HG02870 (cell line): ENCODE results near the gene TGM2.

Experiments
- ATAC-seq: cut with Tn5 transposase; IDR thresholded peaks from one replicate; pipeline ENCODE4 v1.9.1; 2021; ENCODE audit warnings: mild to moderate bottlenecking, moderate library complexity; ENCODE audit not compliant: unreplicated experiment

The TGM2 gene

DNA sequence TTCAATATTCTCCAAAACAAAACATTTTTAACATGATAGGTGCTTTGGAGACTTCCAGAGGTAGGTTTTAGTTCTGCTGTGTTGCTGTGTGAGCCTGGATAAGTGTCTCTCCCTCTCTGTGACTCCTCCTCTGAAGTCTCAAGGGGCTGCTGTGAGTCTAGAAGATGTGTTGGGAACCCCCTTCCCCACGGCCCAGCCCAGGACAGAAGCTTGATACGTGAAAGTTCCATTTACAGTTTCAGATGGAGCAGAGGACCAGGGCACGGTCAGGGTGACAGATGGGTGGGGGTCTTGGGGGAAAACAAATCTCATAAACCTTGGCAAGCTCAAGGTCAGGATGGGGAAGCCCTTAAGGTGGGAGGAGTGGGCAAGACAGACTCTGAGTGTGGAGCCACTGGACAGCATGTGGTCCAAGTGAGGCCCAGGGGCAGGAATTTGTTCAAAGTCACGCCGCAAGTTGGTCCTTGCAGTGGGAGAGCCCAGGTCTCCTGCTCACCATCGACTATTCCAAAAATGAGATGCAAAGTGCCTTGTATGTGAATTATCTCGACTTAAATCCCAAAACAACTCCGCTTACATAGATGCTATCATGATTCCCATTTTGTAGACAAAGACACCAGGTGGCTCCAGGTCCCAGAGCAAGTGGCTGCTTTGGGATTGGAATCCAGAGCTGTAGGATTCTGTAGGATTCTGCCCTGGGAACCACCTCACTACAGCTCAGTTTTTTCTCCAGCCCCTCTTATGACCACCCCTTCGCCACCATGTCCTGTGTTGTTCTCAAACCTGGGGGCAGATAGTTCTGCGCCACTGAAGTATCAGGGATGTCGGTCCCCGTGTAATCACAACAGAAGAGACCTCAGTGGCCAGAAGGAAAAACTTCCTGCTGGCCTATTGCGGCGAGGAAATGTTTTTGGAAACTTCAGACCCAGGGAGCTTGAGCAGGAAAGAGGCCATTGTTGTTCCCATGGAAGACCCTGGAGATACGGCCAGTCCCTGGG, 1.9 kb downstream of the TGM2 start:
- no peak for ATAC-seq

DNA sequence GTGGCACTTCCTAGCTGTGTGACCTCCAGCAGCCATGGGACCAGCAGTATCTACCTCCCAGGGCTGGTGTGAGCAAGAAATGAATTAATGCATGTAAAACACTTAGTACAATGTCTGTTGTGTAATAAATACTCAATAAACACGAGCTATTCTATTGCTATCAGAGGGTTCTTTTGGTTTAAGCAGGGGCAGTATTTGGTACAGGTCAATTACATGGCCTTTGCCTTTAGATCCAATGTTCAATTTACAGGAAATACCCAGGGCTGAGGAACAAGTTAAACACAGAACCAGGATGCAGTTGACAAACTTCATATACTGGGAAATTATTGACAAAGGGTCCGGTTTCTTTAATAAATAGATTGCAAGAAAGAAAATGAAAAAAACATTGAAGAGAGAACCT, 2.9 kb downstream of the TGM2 start:
- no peak for ATAC-seq

DNA sequence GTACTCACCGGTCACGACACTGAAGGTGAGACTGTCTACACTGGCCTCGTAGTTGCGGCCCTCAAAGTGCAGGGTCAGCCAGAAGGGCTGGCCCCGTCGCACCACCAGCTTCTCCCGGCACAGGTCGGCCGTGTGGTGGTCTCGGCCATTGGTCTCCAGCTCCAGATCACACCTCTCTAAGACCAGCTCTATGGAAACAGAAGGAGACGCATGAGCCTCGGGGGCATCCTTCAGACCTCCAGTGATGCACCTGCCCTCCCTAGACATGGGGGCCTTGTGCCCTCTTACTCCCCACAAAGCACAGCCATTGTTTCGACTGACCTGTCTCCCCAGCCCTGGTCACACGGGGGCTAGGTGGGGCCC, 3.7 kb downstream of the TGM2 start:
- ATAC-seq = no peak

DNA sequence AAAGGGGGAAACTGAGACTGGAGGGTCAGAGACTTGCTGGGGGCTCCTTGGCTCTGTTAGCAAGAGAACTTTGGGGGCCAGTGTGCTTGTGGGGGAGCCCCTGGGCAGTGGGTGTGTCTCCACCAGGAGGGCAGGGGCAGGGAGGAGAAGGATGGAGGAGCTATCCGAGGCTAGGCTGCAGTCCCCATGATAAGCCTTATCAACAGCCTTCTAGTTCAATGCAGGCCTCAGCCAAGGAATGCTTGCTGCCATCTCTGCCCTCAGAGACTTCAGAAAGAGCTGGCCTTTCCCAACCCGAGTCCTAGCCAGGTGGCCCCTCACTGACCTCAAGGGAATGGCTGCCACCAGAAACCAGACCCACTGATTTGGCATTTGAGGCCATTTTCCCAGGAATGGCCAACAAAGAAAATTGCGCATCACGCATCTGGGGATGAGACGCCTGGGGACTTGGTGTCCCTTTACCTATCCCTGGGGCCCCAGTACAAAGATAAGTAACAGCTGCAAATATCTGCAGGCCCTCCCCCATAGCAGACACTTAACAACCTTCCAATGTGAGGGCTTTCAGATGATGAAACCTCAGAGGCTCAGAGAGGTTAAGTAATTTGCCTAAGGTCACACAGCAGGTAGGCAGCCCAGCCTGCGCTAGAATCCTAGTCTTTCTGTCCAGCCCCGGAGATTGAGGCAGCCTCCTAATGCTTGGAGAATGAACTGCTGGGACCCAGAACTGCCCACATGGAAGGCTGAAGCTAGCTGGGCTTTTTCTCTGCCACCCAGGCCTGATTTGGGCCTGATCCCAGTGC, 4.9 kb downstream of the TGM2 start:
- ATAC-seq = no peak

DNA sequence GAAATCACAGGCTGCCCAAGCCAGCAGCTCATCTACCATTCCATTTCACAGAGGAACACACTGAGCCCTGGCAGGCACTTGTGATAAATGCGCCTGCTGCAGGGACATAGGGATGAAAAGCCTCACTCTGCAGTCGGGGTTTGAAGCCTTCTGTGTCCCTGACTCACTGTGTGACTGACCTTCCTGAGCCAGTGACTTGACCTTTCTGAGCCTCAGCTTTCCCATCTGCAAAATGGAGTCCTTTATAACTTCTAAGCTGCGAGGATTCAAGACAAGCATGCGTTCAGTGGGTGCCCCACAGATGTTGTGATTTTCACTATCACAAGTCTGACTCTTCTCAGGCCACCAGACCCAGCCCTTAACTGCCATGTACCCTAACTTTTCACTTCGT, 5.5 kb downstream of the TGM2 start:
- ATAC-seq = no peak

DNA sequence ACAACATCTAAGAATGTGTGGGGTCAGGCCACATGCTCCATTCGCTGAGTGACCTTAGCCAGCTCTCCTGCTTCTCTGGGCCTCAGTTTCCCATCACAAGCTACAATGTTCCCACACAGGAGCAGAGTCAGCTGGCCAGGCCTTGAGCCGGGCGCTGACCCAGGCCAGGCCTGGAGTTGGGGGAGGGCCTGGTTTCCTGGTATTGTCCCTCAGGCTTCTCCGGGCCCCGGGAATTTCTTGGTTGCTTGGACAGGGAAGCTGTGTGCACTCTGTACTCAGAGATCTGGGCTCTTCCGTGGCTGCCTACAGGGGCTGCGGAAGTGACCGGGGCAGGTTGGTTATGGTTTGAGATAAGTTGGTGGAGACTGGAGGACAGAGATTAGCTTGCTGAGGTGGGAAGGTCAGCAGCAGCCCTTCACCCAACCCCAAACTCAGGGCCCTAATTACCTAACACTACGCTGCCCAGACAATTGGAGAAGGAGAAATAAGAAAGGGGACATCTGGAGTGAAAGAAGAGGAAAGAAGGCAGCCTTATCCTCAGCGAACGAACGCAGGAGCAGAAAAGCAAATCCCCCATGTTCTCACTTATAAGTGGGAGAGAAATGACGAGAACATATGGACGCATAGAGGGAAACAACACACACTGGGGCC, 6.2 kb downstream of the TGM2 start:
- ATAC-seq = no peak

DNA sequence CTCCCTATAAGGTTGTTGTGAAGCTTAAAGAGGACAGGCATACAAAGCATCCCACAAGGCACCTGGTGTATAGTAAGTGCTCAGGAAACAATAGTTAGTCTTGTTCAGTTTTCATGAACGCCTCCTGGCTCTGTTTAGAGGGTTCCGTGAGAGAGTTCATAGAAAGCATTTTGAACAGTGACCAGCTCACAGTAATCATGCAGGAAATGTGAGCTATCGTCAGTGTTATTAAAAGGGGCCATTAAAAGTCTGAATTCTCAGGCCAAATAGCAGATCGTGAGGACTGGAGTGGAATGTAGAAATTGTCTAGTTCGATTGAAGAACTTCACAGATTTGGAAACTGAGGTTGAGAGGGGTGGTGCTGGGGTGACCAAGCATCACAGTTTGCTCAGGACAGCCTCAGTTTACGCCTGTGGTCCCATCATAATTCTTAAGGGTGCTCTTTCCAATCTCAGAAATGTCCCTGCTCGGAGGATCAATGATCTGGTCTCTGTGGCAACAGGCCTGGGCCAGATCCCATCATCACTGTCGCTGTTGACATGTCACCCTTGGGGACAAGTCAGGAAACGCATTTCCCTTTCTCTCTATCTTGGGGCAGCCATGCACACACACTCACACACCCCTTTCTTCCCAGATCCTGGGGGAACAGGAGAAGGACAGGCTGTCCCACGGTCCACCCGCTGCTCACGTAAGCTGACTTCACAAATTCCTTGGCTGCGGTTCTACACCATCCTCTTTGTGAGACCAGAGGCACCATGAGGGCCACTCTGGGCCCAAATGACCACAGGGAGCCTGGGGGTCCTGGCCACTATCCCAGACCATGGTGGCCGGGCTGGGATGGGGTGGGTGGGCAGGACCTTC, 7.2 kb downstream of the TGM2 start:
- no peak for ATAC-seq

DNA sequence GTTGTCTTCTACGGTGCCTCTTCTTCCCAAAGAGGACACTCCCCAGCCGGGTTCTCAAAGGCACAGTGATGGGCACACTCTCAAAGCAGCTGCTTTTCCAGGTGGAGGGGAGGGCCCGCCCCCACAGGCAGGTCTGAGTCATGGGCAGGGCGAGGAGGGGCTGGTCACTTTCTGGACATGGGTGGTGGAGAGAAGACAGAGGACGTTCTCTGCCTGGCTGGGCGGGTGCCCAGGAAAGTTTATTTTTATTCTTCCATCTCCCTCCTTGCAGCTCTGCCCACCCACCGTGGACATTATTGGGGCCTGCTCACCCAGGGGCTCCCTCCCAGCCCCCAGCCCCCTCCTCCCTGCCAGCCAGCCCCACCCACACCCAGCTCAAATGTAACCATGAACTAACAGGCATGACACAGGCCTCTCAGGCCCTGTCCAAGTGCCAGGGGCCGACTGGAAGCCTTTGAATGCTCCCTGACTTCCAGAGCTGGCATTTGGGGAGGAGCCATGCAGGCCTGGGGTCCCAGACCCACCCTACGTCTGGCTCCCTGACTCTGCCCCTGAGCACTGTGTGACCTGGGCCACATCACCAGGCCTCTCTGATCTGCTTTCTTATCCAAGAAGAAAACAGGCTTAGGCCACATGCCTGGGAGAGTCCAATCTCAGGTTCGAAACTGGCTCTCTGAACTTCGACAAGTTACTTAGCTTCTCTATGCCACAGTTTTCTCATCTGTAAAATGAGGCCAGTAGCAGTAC, 8.0 kb downstream of the TGM2 start:
- no peak for ATAC-seq

DNA sequence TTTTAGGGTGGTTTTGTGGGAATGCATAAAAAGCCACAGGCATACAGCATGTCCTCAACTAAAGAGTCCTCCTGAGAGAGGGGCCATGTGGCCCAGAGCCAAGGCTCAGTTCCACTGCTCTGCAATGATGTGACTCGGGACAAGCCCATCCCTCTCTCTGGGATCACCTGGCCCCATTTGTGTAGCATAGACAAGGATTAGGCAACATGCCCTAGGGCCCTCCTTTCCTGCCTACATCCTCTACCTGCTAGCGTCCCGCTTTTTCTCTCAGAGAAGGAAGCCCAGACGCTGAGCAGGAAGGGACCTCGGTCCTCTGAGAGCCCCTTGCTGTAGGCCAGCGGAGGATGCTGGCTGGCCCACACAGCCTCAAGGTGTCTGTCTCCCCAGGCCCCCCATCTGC, 8.8 kb downstream of the TGM2 start:
- no peak for ATAC-seq

DNA sequence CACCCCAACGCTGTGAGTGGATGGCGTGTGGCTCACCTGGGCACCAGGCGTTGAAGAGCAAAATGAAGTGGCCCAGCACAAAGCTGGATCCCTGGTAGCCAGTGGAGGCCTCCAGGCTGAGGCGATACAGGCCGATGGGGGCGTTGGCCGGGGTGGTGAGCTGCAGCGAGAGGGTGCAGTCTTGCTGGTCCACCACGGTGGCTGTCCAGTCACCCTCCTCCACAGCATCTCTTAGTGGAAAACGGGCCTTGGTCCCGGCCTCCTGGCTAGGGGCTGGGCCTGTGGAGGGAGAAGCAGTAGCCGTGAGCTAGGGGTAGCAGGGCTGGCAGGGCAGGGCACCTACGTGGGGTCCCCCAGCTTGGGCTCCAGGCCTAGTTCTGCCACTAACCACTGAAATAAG, 9.3 kb downstream of the TGM2 start:
- no peak for ATAC-seq

DNA sequence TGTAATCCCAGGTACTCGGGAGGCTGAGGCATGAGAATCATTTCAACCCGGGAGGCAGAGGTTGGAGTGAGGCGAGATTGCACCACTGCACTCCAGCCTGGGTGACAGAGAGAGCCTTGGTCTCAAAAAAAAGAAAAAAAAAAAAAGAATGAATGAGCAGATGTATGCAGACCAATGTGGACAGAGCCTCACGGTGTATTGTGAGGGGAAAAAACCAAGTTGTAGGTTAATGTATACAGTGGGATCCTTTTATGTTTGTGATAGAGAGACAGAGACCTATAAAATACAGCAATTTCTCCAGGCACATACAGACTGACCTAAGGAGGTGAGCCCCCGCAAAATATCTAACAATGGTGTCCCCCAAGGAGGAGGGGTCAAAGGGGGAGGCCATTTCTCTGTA, 11.7 kb downstream of the TGM2 start:
- ATAC-seq = no peak

DNA sequence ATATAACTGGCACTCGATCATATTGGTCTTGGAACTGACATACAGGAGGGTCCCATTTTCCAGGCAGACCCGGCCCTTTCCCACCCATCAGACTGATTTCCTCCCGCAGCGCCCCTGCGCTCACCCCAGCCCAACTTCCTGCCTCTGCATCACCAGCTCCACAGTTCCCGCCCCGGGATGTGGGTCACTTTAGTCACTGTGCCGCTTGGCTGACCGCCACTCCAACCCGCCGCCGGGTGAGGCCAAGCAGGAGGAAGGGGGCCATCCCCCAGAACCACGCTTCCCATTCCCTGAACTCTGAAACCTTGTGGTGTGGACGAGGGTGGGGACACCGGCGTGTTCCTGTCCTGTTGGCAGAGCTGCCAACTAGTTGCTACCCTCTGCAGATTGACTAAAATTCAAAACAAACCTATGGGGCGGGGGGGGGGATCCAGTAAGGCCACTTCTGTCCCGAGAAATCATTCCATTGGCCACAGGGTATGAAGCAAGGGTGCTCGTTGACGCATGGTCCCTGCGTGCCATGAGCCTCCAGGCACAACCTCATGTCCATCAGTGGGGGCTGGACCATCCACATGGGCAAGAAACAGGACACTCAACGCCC, 12.3 kb downstream of the TGM2 start:
- no peak for ATAC-seq

DNA sequence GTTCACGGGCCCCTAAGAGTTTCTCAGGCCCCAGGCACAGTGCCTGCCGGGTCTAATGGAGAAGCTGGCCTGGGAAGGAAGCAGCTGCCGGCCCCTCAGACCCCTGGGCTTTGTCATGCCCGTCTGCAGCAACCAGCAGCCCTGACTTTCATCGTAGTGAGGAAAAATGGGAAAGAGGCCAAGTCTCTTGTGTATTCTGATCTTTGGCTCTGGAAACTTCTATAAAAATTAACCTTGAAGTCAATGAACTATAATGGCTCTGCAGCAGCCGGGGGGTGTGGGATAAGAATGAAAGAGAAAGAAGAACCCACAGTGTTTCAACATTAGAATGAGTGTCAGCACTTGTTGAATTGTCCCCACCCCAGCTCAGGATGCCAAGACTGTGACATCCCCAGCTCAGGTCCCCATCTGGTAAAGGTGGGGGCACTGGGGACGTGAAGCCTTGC, 12.9 kb downstream of the TGM2 start:
- ATAC-seq = no peak

DNA sequence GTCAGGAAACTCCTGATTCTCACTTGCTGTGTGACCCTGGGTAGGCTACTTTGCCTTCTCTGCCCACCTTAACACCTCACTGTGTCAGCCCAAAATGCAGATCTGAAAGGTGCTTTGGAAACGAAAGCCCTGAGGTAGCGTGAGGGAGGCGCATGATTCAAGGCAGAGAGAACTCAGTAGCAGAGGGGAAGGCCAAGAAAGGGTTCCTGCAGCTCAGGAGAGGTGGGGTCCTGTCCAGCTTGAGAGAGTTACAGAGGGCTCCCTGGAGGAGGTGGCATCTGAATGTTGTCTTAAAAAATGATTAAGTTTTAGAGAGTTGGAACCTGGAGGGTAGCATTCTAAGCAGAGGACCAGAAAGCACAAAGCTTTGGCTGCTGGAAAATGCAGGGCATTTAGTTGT, 13.6 kb downstream of the TGM2 start:
- no peak for ATAC-seq

DNA sequence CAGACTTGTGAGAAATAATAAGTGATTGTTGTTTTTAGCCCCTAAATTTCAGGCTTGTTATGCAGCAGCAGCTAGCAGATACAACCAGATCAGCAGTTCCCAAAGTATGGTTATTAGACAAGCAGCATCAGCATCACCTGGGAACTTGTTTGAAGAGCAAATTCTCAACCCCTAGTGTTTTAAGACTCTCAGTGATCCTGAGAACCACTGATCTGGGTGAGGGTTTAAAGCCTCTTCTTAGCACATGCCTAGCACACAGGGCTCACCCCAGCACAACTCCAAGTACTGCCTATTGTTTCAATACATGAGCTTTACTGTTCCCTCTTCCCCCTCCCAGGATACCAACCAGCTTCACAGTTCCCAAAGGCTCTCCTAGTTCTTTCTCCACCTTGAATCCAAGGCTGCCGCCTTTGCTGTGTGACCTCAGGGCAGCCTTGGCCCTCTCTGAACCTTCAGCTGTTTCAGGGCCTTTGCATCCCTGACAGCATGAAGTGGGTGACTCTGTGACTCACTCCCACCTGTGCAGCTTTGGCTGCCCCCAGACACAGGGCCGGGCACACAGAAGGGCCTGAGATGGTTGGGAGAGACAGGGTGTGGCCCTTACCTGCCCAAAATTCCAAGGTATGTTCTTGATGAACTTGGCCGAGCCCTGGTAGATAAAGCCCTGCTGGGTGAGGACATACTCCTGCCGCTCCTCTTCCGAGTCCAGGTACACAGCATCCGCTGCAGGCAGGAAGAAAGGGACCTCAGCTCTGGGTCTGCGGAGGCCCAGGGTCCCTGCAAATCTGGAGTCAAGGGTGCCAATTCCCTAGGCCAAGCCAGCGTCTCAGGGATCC, 14.5 kb downstream of the TGM2 start:
- ATAC-seq = no peak

DNA sequence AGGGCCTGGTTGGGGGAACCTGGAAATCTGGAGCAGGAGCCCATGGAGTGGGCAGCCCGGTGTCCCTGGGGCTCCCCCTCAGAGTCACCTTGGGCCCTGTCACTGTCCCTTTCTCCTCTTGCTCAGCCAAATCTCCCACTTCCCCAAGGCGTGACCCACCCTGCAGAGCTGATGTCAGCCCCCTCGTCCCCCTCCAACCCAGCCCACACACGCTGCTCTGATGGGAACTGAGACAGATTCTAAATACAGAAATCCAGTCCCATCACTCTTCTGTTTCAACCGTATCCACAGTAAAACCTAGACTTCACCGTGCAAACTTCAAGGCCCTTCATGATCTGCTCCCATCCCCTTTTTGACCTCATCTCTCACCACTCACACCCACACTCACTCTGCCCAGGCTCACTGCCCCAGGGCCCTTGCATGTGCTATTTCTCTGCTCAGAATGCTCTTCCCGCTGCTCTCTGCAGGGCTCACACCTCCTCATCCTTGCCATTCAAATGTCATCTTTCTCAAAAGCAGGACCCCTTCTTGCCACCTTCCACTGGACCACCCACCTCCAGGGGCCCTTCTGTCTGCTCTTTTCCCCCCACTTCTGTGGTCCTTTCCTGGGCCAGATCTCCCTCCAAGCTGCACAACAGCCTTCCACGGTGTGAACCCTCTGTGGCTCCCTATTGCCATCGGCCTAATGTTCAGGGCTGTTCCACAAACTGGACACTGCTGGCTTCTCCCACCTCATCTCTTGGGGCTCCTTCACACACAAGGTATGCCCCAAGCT, 16.6 kb downstream of the TGM2 start:
- ATAC-seq = no peak

DNA sequence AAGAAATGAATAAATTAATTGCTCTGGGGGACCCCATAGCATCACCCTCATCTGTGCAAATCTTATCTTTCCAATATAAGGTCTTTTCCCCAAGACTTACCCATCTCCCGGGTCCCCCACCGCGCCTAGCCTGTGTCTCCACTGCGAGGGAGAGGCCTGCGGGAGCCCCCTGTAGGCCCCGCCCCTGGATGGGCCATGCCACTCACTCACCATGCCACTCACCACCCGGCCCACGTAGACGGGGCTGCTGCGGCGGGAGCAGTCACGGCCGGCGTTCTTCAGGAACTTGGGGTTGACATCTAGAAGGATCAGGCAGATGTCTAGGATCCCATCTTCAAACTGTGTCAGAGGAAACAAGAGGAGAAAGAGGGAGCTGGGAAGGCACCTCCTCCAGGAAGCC, 17.3 kb downstream of the TGM2 start:
- ATAC-seq = no peak

DNA sequence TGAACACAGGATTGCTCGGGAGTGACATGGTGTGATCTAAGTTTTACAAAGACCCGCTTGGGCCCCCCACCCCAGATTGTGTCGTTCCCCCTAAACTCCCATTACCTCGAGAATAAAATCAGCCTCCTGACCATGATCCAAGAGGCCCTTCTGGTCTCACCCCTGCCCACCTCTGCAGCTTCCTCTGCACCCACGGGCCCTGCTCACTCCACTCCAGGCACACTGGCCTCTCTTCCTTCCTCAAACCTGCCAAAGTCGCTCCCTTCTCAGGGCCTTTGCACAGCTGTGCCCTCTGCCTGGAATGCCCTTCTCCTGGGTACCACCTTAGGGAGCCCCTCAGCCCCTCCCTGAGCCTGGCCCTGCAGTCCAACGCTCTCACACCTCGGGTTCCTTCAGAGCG, 17.9 kb downstream of the TGM2 start:
- ATAC-seq = no peak
